HL-60/S4 treated with retinoic acid at 250 ng/mL for 4 days and 3 days (cell line): Measurements from ENCODE around the gene ABHD12.

Experiments used
- in situ Hi-C: fragments of 300-500 bp; cut with MboI; formaldehyde crosslinking; loops from 2 replicates; pipeline ENCODE4 v1.7.0; 2022; ENCODE audit warnings: low sequenced_read_pairs

The ABHD12 gene

DNA sequence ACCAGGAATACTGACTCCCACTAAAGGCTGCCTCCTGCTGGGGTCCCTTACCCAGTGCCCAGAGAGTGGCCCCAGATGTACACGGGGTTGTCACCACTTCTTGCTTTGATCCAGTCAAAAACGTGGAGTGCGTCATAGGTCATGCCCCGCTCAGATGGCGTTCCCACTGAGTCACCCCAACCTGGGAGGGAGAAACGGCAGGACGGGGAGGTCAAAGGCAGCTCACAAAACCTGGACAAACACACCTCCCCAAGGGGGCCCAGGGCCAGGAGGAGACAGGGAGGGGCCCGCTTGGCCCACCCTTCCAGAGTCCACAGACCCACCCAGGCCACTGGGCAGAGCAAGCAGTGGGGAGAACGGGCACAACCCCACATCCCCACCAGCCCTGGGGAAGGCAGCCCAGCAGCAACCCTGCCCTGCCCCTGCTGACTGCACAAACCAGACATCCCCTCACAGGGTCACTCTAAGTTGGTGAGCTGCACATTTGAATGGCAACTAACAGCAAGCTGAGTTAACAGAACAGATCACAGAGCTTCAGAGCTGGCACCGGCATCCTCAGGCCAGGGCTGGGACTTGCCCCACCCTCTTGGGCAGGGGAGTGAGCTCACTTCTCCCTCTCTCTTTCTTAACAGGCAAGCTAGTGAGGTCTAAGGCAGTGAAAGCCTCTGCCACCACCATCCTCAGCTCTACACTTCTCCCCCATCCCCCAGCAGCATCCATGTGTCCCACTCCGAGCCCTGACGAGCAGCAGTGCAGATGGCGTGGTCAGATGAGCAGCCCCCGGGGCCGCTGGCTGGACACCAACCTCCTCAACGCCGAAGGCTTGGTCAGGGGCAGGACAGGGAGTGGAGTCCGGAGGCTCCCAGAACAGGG lies 81.0 kb downstream of the ABHD12 start:
- in situ Hi-C loops: loop anchor here (10.0 kb wide), 1 partner anchor 85 kb away; the partner anchor contains the start of gene ABHD12

GRCh38 chr20:25308671-25309394 lies 81.8 kb downstream of the ABHD12 start:
- in situ Hi-C loops: loop anchor here (10.0 kb wide), 1 partner anchor 86 kb away; the partner anchor contains the start of gene ABHD12

DNA sequence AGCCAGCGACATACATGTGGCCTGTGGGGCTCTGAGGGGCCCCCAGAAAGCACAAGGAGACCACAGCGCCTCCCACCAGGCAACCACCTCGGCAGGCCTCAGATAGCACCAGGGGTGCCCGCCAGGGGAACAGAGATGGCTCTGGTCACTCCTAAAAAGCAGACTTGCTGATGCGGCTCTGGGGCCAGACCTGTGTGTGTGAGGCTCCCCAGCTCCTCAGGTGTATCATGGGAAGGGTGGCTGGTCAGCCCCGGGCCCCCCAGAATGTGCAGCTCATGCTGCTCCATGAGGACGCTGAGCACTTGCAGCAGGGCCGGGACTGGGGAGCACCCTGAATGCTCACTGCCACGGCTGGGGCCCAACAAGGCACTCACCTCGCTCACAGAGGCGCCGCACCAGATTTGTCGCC lies 82.5 kb downstream of the ABHD12 start:
- in situ Hi-C loops: loop anchor here (10.0 kb wide), 1 partner anchor 87 kb away; the partner anchor contains the start of gene ABHD12

GRCh38 chr20:25306991-25307903 lies 83.4 kb downstream of the ABHD12 start:
- in situ Hi-C loops: loop anchor here (10.0 kb wide), 1 partner anchor 88 kb away; the partner anchor contains the start of gene ABHD12

GRCh38 chr20:25304025-25304549 lies 86.5 kb downstream of the ABHD12 start:
- in situ Hi-C loops: loop anchor here (10.0 kb wide), 1 partner anchor 91 kb away; the partner anchor contains the start of gene ABHD12

DNA sequence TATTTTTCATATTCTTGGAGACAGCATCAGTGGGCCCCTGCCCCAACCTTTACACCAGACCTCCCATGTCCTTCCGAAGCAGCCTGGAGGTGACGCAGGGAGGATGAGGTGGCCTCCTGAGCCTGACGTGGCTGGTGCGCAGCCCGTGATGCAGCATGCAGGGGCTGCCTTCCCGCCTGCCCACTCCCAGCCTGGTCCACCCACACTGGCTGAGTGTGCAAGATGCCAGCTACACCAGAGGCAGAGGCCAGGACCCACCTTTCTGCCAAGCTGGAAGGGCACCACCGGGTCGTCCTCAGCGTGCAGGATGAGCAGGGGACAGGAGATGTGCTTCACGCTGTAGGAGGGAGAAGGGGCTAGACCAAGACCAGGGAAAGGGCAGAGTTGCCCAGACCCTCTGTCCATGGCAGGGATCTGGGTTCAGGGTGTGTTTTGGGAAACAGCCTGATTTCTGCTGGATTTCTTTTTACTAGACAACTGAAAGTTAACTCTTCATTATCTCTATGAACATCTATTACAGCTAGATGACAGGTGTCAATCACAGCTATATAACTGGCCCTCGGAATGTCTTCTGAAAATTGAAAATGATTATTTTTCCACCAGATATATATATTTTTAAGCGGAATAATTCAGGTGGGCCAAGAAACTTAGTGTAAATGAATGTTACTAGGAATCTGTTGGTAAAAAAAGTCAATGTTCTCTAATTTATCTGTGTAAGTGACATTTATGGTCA lies 87.2 kb downstream of the ABHD12 start:
- in situ Hi-C loops: loop anchor here (10.0 kb wide), 1 partner anchor 91 kb away; the partner anchor contains the start of gene ABHD12

DNA sequence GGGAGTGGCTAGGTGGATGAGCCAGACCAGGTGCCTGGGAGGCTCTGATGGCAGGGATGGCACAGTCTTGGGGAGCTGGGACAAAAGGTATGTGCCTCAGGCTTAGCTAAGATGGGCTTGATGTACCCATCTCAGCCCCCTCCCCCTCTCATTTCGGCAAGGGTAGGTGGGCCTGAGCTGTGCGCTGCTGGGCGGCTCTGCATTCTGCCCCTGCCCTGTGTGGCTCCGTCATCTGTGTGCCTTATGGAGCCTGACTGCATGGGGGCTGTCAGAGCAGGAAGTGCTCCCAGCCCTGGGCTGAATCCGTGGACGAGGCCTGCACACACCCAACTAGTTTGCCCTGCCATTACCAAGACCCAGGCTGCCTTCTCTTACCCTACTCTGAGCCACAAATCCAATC lies 88.0 kb downstream of the ABHD12 start:
- in situ Hi-C loops: loop anchor here (10.0 kb wide), 1 partner anchor 92 kb away; the partner anchor contains the start of gene ABHD12

- in situ Hi-C loops: loop anchor here (10.0 kb wide), 1 partner anchor 93 kb away; the partner anchor contains the start of gene ABHD12
Observed at GRCh38 chr20:25301357-25301920, 89.2 kb downstream of the ABHD12 start.

- in situ Hi-C loops: loop anchor here (10.0 kb wide), 1 partner anchor 94 kb away; the partner anchor contains the start of gene ABHD12
Observed at GRCh38 chr20:25300496-25301170, 90.0 kb downstream of the ABHD12 start.

DNA sequence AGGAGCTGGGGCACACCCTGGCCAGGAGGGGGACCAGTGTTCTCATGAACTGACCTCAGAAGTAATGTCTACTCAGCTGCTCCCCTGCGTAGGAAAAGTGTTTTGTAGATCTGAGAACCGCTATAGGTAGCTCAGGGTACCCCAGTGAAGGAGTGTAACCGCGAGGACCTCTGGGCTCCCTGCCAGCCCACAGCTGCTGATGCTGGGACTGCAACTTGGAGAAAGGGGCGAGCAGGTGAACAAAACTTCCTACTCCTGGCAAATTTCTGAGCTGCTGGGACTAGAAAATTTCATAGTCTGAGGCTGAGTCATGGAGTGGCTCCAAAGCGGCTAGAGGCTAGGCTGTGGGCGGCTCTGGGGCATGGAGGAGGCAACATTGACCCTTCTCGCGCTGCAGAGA lies 90.8 kb downstream of the ABHD12 start:
- in situ Hi-C loops: loop anchor here (10.0 kb wide), 1 partner anchor 95 kb away; the partner anchor contains the start of gene ABHD12

GRCh38 chr20:25297141-25297905 lies 93.3 kb downstream of the ABHD12 start:
- in situ Hi-C loops: no loop called here

DNA sequence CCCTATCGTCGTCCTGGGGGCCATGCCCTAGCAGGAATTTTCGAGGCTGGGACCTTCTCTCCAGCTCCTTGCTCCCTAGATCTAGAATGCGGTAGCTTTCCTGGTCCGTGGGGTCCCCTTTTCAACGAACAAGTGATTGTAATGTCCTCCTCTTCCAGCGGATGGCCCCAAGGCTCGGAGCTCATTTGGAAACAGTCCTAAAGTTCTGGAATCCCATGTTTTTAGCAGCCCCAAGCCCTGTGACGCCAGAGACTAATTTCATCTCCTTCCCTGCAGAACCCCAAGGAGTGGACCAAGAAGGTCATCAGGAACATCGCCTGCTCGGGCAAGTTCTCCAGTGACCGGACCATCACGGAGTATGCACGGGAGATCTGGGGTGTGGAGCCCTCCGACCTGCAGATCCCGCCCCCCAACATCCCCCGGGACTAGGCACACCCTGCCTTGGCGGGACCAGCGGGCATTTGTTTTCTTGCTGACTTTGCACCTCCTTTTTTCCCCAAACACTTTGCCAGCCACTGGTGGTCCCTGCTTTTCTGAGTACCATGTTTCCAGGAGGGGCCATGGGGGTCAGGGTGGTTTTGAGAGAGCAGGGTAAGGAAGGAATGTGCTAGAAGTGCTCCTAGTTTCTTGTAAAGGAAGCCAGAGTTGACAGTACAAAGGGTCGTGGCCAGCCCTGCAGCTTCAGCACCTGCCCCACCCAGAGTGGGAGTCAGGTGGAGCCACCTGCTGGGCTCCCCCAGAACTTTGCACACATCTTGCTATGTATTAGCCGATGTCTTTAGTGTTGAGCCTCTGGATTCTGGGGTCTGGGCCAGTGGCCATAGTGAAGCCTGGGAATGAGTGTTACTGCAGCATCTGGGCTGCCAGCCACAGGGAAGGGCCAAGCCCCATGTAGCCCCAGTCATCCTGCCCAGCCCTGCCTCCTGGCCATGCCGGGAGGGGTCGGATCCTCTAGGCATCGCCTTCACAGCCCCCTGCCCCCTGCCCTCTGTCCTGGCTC lies 94.2 kb downstream of the ABHD12 start:
- in situ Hi-C loops: no loop called here

- in situ Hi-C loops: no loop called here
Observed at GRCh38 chr20:25295386-25296093, 95.1 kb downstream of the ABHD12 start.

- in situ Hi-C loops: no loop called here
Observed at GRCh38 chr20:25294459-25295385, 95.9 kb downstream of the ABHD12 start.
